Lung (tissue), 12 donors: ENCODE data around the gene SDHAF2. TPM values are rescaled to one million over a fixed set of nuclear protein-coding genes. Genes with fewer than 3 reads are reported as not detected.

Experiments used
- ATAC-seq: fragments of 200-7000 bp; cut with Tn5 transposase; one replicate; pipeline ENCODE4 v1.9.1; 2020; ENCODE audit warnings: moderate number of reproducible peaks; ENCODE audit not compliant: insufficient read depth, low FRiP score
- DNase-seq, 3 donors: peaks; one replicate each; pipeline ENCODE4 v3.0.0-alpha.2; 2013 to 2017
- H3K27ac ChIP-seq, 2 donors: one replicate each; pipeline ENCODE4 v1.5.1; 2013; ENCODE audit warnings: mild to moderate bottlenecking in 2 of 2, moderate library complexity in 2 of 2, control low read depth in 1 of 2, inconsistent platforms in 1 of 2, low read depth in 1 of 2, low read length in 1 of 2
- H3K27me3 ChIP-seq, 3 donors: one replicate each; pipeline ENCODE4 v1.5.1; 2013; ENCODE audit warnings: low read length in 2 of 3; ENCODE audit not compliant: control insufficient read depth in 3 of 3, insufficient read depth in 3 of 3
- H3K36me3 ChIP-seq, 4 donors: one replicate each; pipeline ENCODE4 v1.5.1; 2013; ENCODE audit warnings: low read length in 4 of 4, mild to moderate bottlenecking in 1 of 4, moderate library complexity in 1 of 4; ENCODE audit not compliant: control insufficient read depth in 4 of 4, insufficient read depth in 4 of 4
- H3K4me1 ChIP-seq, 5 donors: one replicate each; pipeline ENCODE4 v1.5.1; 2013; ENCODE audit warnings: low read length in 5 of 5, mild to moderate bottlenecking in 2 of 5, moderate library complexity in 1 of 5; ENCODE audit not compliant: control insufficient read depth in 5 of 5, insufficient read depth in 5 of 5
- H3K4me3 ChIP-seq: one replicate; pipeline ENCODE4 v1.5.1; 2013; ENCODE audit warnings: mild to moderate bottlenecking, control low read depth, moderate library complexity
- H3K9ac ChIP-seq, 2 donors: one replicate each; pipeline ENCODE4 v1.5.1; 2013; ENCODE audit warnings: low read length in 2 of 2, control low read depth in 1 of 2; ENCODE audit not compliant: insufficient read depth in 1 of 2
- H3K9me3 ChIP-seq, 4 donors: one replicate each; pipeline ENCODE4 v1.5.1; 2013; ENCODE audit warnings: low read length in 3 of 4, mild to moderate bottlenecking in 1 of 4, moderate library complexity in 1 of 4; ENCODE audit not compliant: control insufficient read depth in 4 of 4, insufficient read depth in 3 of 4
- WGBS, 2 donors: extraction: QIAGEN DNeasy Blood & Tissue Kit; methylation state at CpG; one replicate each; pipeline ENCODE4 v1.1.7; 2013; 5-methylcytosine and 5-hydroxymethylcytosine counted together
- polyA plus RNA-seq, 2 donors: library from polyadenylated mRNA; stranded (reverse); fragments of 200-250 nt; gene quantifications; one replicate each; pipeline ENCODE4 v1.2.1, GENCODE V29; 2013
- total RNA-seq, 2 donors: library from RNA; depleted of rRNA in 1 of 2; stranded (reverse); fragments of >200 nt in 1 of 2; gene quantifications; one replicate each; pipeline ENCODE4 v1.2.1, GENCODE V29; 2014 to 2021
- TF ChIP-seq, protein P1 (sequence below): IDR thresholded peaks from 2 replicates; pipeline ENCODE4 v1.5.1; 2012; ENCODE audit warnings: mild to moderate bottlenecking; ENCODE audit errors: control extremely low read depth, extremely low read depth
- donor health status: control.
- donor health status: control.
- donor health status: Bipolar disorder and iron deficiency.
- donor health status: healthy.
- donor health status: DM: yes; HTN: yes; CAD: no.

SDHAF2 gene
- total and polyA plus RNA-seq, 4 donors: 39.6 to 53.4 (median 43.9) TPM

DNA sequence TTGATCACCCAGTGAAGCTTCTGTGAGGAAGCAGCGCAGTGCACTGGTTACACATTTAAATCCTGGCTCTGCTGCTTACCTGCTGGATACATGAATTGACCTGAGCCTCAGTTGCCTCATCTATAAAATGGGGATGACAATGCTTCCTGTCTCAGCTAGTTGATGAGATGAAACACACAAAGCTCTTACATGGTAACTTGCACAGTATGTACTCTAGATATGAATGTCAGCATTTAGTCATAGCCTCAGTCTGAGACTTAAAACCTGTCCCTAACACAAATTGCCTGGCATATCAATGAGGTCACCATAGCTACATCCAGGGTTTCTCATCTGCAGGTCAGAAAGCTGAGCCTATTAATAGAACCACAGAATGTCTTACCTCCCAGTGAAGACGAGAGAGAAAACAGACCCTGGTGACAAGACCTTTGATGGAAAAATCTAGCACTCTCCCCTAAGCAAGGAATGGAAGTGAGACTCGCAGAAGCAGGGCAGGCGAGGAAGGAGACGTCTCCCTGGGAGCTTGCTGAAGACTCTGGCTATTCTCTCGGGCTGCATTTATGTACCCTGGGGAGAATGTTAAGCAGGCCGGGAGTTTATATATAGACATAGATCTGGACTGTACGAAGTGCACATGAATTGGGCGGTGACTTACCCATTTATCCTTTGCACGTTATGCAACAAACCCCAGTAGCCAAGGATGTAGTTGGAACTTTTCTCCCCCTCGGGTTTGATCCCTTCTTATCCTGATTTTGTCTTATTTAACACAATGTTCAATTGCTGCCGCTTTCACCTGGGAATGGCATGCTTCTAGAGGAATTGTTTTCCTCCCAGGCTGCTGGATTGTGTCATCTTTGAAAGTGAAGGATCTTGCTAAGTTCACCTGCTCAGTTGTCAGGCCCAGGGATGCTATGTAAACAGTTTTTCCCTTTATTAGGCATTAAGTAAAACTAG, 18.0 kb downstream of the SDHAF2 start:
- 87 to 88% methylated on average over 12 of the region's 12 CpGs for WGBS, 2 donors
- Histone ChIP-seq H3K9ac (no peak overlapping the region), H3K36me3 (peaks cover 0 to 46% (median 30%) of the 10 kb centered on the region in 4 donors)

DNA sequence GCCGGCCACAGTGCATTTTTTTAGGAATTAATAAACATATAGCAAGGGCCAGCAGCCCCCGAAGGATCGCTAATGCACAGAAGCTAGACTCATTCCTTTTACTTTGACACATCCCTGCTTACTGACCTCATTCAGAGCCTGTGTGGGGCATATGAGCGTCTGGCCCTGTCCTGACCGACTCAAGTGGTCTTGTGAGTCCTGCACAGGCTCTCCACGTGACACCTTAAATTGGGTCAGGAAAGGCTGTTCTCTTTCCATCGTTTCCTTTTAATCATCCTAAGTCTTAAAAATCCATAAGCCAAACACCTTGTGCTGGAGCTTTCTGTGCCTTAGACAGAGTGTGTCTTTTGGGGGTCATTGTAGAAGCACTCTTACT, 18.6 kb downstream of the SDHAF2 start:
- Histone ChIP-seq H3K36me3 (peaks cover 0 to 44% (median 29%) of the 10 kb centered on the region in 4 donors), H3K9ac (no peak overlapping the region), H3K27me3 (no peaks in the 10 kb centered on the region), H3K4me3 (no peak overlapping the region), H3K9me3 (no peaks in the 10 kb centered on the region), H3K27ac (peak overlapping the region in 1 of 2 donors; percentile 94), H3K4me1 (peaks cover 0 to 13% (median 6%) of the 10 kb centered on the region in 5 donors)
- no peak for ATAC-seq
- 86 to 92% methylated on average over 7 of the region's 7 CpGs for WGBS, 2 donors
- no peak for DNase-seq
- TF ChIP-seq, protein P1, sequence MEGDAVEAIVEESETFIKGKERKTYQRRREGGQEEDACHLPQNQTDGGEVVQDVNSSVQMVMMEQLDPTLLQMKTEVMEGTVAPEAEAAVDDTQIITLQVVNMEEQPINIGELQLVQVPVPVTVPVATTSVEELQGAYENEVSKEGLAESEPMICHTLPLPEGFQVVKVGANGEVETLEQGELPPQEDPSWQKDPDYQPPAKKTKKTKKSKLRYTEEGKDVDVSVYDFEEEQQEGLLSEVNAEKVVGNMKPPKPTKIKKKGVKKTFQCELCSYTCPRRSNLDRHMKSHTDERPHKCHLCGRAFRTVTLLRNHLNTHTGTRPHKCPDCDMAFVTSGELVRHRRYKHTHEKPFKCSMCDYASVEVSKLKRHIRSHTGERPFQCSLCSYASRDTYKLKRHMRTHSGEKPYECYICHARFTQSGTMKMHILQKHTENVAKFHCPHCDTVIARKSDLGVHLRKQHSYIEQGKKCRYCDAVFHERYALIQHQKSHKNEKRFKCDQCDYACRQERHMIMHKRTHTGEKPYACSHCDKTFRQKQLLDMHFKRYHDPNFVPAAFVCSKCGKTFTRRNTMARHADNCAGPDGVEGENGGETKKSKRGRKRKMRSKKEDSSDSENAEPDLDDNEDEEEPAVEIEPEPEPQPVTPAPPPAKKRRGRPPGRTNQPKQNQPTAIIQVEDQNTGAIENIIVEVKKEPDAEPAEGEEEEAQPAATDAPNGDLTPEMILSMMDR: no peak

More for the DNA sequence above, 18.0 kb downstream of the SDHAF2 start:
- Histone ChIP-seq H3K4me1 (peaks cover 0 to 13% (median 6%) of the 10 kb centered on the region in 5 donors), H3K4me3 (no peak overlapping the region), H3K27me3 (no peaks in the 10 kb centered on the region), H3K9me3 (no peaks in the 10 kb centered on the region), H3K27ac (peak overlapping the region in 1 of 2 donors; percentile 94)
- TF ChIP-seq, protein P1: no peak
- ATAC-seq: no peak
- no peak for DNase-seq

DNA sequence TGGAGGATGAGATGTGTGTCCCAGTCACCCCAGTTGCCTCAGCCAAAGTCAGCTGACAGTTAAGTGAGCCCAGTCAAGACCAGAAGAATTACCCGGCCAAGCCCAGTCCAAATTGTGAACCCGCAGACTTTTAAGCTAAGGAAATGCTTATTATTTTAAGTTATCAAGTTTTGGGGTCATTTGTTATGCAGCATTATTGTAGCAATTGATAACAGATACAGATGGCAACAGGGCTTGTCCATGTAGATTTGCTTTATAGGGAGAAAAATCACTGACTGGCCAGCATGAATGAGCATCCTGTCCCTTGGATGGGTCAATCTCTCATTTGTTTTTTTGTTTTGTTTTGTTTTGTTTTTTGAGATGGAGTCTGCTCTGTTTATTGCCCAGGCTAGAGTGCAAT, 22.9 kb downstream of the SDHAF2 start:
- no peak overlapping the region for H3K27ac ChIP-seq

More for the DNA sequence above, 22.9 kb downstream of the SDHAF2 start:
- H3K4me3 ChIP-seq: no peak overlapping the region
- TF ChIP-seq, protein P1: no peak
- H3K36me3 ChIP-seq: peaks cover 0 to 22% (median 13%) of the 10 kb centered on the region in 4 donors
- DNase-seq (no peak), ATAC-seq (no peak)
- peaks cover 0 to 9% (median 0%) of the 10 kb centered on the region in 5 donors for H3K4me1 ChIP-seq
- H3K9me3 ChIP-seq: no peaks in the 10 kb centered on the region
- 98% methylated on average over 2 of the region's 2 CpGs for WGBS, 2 donors
- no peak overlapping the region for H3K9ac ChIP-seq
- H3K27me3 ChIP-seq: no peaks in the 10 kb centered on the region
